Middle frontal gyrus (tissue), 1 donor: ENCODE results near the gene EXTL1.

ENCODE experiments used
- DNase-seq: peaks from one replicate; pipeline ENCODE4 v3.0.0-alpha.2; 2015; ENCODE audit warnings: low spot score; ENCODE audit errors: extremely low spot score

EXTL1 gene

GRCh38 chr1:25997828-25998761 is 23.5 kb upstream of the EXTL1 start, which contains the start of gene PAFAH2:
Gene PAFAH2, minus strand, starts transcription at chr1:25998063. Its CDS starts 7,247 bp downstream, at chr1:25990816.
- peak; percentile 98 for DNase-seq

DNA sequence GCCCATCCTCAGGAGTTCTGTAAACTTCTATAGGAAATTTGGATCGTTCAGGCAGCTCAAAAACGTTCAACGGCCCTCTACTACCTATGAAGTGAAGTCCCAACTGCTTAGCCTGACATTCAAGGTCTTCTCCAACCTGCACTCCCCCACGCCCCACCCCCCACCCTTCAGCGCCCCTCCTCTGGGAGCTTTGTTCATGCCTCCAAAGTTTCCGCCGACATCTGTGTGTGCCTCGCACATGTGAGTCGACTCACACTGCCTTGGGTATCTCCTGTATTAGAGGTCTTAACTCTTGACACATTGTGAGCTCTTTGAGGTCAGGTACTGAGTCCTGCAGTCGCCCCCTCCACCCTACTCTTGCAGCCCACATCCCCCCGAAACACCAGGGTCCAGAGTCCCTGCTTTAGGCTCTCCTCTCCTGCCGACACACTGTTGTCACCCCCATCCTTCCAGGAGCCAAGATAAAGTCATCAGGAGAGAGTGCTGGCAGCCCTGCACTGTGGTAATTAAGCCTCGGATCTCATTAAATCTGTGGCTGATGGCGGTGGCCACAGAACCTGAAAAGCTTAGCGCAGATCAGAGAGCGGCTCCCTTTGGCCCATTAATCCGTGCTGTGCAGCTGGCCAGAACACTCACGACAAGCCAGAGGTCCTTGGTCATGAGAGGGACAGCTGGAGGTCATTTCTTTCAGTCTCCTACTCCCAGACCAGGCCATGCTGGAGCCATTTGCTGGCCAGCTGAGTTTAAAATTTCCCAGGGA is 22.4 kb upstream of the EXTL1 start:
- DNase-seq: no peak

- DNase-seq: no peak
Measured at GRCh38 chr1:26003262-26003661, 18.3 kb upstream of the EXTL1 start.

GRCh38 chr1:26003756-26004155 is 17.8 kb upstream of the EXTL1 start:
- no peak for DNase-seq

DNA sequence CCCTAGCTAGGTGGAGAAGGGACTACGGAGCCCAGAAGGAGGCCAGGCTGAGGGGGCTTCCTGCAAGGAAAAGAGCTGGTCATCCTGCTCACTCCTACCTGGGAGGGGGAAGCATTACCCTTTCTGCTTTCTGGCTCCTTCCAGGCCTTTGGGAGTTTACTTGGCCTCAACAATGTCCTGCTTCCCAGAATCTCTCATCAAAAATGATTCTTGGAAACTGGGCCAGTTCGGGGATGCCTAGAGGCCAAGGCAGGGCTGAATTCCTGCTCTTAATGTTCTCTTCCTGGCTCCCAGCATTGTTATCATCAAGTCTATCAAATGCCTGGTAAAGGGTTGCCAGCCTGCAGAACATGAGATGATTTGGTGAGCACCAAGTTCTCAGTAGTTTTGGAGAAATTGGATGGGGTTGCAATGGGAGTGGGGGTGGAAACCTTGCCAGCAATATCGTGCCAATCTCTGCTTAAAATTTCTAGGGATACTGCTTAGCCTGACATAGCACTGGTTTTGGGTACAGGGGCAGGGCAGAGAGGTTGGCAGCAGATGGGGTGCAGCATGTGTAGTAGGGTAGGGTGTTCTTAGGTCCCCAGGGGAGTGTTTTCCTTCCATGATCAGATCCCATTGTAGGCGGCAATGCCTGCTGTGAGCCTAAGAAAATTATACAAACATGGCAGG is 16.0 kb upstream of the EXTL1 start:
- DNase-seq: no peak

DNA sequence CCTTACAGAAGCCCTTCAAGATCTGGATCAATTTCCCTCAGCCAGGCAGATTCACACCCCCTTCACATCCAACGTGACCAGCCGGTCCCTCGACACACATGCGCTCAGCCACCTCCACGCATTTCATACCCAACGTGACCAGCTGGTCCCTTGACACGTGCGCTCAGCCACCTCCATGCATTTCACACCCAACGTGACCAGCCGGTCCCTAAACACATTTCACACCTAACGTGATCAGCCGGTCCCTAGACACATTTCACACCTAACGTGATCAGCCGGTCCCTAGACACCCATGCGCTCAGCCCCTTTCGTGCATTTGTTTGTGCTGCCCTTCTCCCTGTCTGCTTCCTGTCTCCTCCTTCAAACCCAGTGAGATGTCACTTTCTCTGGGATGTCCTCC is 14.9 kb upstream of the EXTL1 start:
- no peak for DNase-seq

DNA sequence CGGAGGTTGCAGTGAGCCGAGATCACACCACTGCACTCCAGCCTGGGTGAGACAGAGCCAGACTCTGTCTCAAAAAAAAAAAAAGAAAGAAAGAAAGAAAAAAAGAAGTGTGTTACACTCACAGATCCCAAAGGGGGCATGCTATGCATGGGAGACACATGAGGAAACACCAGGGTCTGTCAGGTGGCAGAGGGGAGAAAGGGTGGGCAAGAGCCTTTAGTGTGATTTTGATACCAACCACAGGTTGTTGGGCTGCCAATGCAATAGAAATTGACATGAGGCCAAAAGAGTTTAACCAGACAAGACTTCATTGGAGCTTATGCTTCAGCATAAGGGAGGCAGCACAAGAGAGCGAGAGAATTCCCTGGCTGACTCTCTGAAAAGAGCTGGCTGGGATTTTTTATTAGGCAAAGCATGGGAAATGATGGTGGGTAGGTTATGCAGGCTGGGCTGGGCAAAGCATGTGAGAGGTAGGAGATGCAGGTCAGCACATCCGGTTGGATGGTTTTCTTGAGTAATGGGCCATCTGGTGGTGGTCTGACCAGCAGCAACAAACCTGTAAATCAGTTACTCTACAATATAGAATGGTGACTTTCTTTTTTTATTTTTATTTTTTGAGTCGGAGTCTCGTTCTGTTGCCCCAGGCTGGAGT is 11.7 kb upstream of the EXTL1 start:
- no peak for DNase-seq

GRCh38 chr1:26010825-26011224 is 10.8 kb upstream of the EXTL1 start:
- no peak for DNase-seq

DNA sequence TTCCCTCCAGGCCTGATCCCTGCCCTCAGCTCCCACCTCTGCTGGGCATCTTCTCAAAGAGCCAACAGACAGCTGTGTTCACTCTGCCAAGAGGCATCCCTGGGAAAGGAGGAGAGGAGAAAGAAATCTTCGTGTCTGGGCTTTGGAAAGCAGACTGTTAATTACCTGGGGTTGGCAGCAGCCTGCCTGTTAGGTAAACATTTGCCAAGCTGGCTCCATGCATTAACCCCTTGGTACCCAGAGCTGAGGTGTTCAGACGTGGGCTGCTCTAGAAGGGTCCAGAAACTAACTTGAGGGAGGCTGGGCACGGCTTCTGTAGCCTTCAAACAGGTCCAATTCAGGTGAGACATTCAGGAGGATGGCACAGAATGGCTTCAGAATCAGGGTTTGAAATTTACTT is 8.7 kb upstream of the EXTL1 start:
- no peak for DNase-seq

DNA sequence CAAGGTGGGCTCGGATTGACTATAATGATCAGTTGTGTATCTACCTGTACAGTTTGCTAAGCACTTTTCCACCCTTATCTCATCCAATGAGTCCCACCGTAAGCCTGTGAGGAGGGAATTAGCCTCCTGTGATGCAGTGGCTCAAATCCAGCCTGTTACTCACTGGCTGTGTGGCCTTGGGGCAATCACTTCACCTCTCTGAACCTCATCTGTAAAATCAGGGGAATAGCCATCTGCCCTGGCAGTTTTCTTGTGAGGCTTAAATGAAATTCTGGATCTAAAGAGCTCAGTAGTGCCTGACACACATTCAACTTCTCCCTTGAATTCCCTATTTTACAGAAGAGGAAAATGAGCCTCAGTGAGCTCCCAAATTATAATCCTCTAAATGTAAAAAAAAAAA is 7.4 kb upstream of the EXTL1 start:
- DNase-seq: no peak

DNA sequence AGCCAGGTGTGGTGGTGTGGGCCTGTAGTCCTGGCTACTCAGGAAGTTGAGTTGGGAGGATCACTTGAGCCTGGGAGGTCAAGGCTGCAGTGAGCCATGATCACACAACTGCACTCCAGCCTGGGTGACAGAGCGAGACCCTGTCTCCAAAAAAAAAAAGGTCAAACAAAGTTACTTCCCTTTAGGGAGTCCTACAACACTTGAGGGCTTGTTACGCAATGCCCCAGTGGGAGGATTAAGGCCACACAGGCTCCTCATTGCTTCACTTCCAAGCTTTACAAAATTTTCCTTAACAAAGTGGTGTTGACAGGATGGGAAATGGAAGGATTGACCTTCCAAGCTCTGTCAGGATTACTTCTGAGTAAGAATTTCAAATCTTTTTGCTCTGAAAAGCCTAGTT is 6.2 kb upstream of the EXTL1 start:
- DNase-seq: no peak

DNA sequence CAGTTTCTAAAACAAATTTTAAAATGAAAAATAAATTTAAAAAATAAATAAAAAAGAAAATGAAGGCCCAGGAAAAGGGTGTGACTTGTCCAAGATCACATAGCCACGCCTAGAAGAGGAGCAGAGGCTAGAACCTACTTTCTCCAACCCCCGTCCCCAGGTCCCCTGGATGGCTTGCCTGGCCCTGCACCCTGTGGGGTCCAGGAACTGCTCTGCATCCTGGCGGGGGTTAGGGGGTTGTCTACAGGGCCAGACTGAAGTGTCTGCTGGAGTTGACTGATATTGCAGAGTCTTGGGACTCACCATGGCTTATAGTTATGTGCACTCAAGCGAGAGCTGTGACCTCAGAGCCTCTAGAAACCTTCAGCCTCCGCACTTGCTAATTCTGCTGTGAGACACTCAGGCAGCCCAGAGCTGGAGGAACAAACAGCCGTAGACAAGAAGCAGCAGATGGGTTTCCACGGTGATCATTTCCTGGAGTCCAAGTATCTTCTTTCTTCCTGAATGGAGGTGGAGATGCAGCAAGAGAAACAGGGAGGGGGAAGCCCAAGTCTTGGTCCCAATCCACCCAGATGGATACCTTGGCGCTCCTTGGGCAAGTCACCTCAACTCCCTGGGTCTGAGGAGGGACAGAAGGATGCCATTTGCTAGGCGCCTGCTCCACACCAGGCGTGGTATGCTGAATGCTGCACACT is 5.2 kb upstream of the EXTL1 start:
- peak; percentile 62 for DNase-seq

DNA sequence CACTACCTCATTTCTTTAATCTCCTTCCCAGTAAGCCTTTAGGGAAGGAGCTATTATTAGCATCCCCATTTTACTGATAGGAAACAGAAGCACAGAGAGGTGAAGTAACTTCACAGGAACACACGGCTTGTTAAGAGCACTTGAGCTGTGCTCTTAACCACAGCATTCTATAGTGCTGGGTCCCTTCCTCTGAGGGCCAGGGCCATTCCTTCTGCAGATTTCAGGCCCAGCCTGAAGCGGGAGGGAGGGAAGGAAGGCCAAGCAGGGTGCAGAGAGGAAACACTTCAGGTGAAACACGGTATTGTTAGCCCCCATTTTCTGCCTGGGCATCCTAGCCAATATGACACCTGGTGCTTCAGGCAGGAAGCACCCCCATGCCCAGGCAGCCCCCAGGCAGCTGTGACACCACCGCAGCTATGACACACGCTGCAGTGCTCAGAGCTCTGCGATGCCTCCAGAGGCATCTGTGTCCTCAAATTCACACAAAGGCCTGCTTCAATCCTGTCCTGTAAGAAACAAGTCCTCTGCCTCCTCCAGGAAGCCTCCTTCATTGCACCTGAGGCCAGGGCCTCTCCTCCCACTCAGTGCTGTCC is 4.5 kb upstream of the EXTL1 start:
- no peak for DNase-seq

DNA sequence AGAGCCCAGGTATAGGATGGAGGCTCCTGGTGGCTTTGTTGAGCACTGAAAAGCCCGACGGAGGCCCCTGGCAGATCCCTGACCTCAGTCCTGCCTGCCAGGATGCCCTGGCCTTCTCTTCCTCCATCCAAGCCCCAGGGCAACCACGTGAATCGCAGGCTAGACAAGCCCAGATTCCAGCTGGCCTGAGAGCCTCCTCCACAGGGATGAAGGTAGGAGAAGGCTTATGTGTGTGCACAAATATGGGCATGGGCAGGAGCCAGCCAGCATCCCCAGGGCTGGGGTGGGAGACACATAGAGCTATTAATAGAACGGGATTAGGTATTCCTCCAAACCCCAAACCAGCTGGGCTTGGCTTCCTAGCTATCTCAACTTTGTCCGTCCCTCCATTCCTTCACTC is 4.0 kb upstream of the EXTL1 start:
- DNase-seq: no peak

DNA sequence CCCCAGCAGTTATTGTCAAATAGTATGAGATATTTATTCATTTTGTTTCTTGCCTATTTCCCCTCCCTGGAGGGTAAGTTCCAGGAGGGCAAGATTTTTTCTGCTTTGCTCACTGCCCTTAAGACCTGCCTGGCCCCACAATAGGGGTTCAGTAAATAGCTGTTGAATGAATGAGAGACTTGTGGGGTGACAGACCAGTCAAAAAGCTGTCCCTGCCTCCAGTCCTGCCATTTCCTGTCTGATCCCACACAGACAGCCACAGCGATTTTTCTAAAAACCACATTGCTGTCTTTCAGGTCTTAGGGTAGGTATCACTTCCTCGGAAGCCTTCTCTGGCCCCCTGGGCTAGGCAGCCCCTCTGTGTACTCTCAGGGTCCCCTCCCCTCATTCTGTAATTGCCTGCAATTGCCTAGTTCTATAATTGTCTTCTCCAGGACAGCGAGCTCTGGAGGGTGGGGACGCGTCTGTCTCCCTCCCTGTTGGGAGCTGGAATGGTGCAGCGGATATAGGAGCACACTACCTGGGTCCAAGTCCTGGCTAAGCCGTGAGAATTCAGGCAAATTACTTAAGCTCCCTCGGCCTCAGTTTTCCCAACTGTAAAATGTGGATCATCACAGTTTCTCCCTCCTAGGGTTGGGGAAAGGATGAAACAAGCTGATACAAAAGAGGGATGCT is 1.8 kb upstream of the EXTL1 start:
- DNase-seq: no peak

GRCh38 chr1:26020330-26020768 is 1.2 kb upstream of the EXTL1 start:
- DNase-seq: no peak

DNA sequence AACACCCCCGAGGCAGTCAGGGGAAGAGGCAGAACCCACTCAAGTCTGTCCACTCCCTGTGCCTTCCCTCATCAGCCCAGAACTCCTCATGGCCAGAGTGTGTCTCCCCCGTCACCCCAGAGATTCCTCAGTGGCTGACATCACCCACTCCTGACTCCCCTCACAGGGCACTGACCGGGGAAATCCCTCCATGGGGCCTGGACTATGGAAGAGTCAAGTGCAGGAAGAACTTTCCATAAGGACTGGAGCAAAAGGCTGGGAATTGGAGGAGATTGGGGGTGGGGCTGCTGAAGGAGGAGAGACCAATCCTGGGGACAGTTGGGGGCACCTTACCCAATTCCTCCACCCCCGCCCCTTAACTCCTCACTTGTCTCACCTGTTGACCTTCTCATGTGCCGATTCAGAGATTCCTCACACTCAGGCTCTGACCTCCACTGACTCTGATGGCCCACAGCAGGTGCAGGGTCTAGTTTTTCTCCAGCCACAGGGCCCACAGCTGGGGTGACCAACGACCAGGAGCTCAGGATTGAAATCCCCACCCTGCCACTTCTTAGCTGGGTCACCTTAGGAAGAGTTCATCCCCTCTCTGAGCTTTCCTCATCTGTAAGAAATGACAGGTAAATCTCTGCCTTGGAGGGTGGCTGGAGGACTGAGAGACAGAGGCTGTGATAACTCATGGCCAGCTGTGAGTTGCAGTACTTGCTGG is 481 bp upstream of the EXTL1 start:
- no peak for DNase-seq

DNA sequence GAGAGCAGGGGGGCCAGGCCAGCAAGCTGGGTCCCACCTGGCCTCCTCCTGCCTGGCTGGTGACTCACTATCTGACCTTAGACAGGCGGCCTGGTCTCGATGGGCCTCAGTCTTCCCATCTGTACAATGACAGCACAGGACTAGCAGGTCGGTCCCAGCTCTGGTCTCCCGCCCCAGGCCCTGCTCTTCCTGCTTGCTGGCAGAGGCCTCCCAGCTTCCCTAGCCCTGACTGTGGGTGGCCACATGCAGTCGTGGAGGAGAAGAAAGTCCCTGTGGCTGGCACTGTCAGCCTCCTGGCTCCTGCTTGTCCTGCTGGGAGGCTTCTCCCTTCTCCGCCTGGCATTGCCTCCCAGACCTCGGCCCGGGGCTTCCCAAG is 817 bp downstream of the EXTL1 start:
- no peak for DNase-seq

DNA sequence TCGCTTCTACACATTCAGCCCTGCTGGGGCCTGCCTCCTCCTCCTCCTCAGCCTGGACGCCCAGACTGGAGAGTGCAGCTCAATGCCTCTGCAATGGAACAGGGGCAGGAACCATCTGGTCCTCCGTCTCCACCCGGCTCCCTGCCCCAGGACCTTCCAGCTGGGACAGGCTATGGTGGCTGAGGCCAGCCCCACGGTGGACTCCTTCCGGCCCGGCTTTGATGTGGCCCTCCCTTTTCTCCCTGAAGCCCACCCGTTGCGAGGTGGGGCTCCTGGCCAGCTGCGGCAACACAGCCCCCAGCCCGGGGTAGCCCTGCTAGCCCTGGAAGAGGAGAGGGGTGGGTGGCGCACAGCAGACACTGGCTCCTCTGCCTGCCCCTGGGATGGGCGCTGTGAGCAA is 1.4 kb downstream of the EXTL1 start:
- DNase-seq: no peak
